A549 (cell line): ENCODE data around the gene ZNF79. TPM values are rescaled to one million over a fixed set of nuclear protein-coding genes. Genes with fewer than 3 reads are reported as not detected.

ENCODE experiments used
- ATAC-seq, 2 experiments: fragments of 200-7000 bp in 1 of 2; fragments of >200 bp in 1 of 2; cut with Nextera tagmentation in 1 of 2; cut with Tn5 transposase in 1 of 2; 3 replicates each; pipeline versions ENCODE4 v1.8.0 to v1.9.1; 2018 to 2020; ENCODE audit warnings: mild to moderate bottlenecking in 1 of 2, moderate library complexity in 1 of 2
- CTCF ChIA-PET: fragments of 300-600 bp; sonication (Branson Sonifier 250); formaldehyde crosslinking; extraction: SDS; loops from one replicate; lab custom pipeline; 2021; ENCODE audit warnings: antibody characterized with exemption, inconsistent platforms; lab: Yijun Ruan, JAX
- POLR2A ChIA-PET: fragments of 350-600 bp; formaldehyde crosslinking; extraction: SDS; loops from one replicate; lab custom pipeline; 2021; ENCODE audit warnings: antibody characterized with exemption, inconsistent platforms; lab: Yijun Ruan, JAX
- DNase-seq, 2 experiments: peaks; one replicate each; pipeline versions ENCODE4 v3.0.0 to v3.0.0-alpha.2; 2011 to 2016; ENCODE audit warnings: low read depth in 1 of 2, low spot score in 1 of 2
- FAIRE-seq: peaks from 2 replicates; lab custom pipeline; 2011; peaks lifted over from hg19 to GRCh38; lab: Jason Lieb, UNC
- H3K27ac ChIP-seq, 2 experiments: fragments of >200 bp; sonication (Bioruptor Twin); formaldehyde crosslinking; 3 replicates each; pipeline ENCODE4 v1.5.1; 2016 to 2017
- H3K4me1 ChIP-seq: fragments of >200 bp; sonication (Bioruptor Twin); formaldehyde crosslinking; 3 replicates; pipeline ENCODE4 v1.6.1; 2016
- H3K4me2 ChIP-seq: fragments of >200 bp; sonication (Bioruptor Twin); formaldehyde crosslinking; 3 replicates; pipeline ENCODE4 v1.6.1; 2016
- H3K4me3 ChIP-seq: fragments of >200 bp; sonication (Bioruptor Twin); formaldehyde crosslinking; 3 replicates; pipeline ENCODE4 v1.5.1; 2016
- H3K9me3 ChIP-seq: fragments of >200 bp; sonication (Bioruptor Twin); formaldehyde crosslinking; 3 replicates; pipeline ENCODE4 v1.6.1; 2016
- ATOH8 ChIP-seq: fragments of 250-450 bp; sonication (Bioruptor Pico); IDR thresholded peaks from 2 replicates; pipeline ENCODE4 v1.5.0; 2020; ENCODE audit warnings: low read depth, mild to moderate bottlenecking, moderate library complexity
- BCL3 ChIP-seq: fragments of >200 bp; sonication (Bioruptor Twin); formaldehyde crosslinking; IDR thresholded peaks from 3 replicates; pipeline ENCODE4 v1.6.1; 2016
- CBX2 ChIP-seq: fragments of 200-600 bp; sonication (generic); IDR thresholded peaks from 2 replicates; pipeline ENCODE4 v1.6.1; 2016; ENCODE audit warnings: low read depth, mild to moderate bottlenecking, borderline replicate concordance
- EHF ChIP-seq: fragments of 250-450 bp; sonication (Bioruptor Pico); IDR thresholded peaks from 2 replicates; pipeline ENCODE4 v1.5.0; 2020; ENCODE audit warnings: mild to moderate bottlenecking
- EHMT2 ChIP-seq: fragments of 200-600 bp; sonication (generic); IDR thresholded peaks from 2 replicates; pipeline ENCODE4 v1.6.1; 2016; ENCODE audit warnings: antibody characterized with exemption, low read depth, mild to moderate bottlenecking, moderate library complexity
- GATA3 ChIP-seq: IDR thresholded peaks from 2 replicates; pipeline ENCODE4 v1.6.1; 2012; ENCODE audit warnings: borderline replicate concordance
- HMGXB4 ChIP-seq: fragments of 250-450 bp; sonication (Bioruptor Pico); IDR thresholded peaks from 2 replicates; pipeline ENCODE4 v1.5.0; 2021; ENCODE audit warnings: mild to moderate bottlenecking, moderate library complexity, borderline replicate concordance
- HOXB5 ChIP-seq: fragments of 250-450 bp; sonication (Bioruptor Pico); IDR thresholded peaks from 2 replicates; pipeline ENCODE4 v1.5.0; 2020; ENCODE audit warnings: mild to moderate bottlenecking, moderate library complexity
- MAFK ChIP-seq: fragments of 450-650 bp; IDR thresholded peaks from 2 replicates; pipeline ENCODE4 v1.6.1; 2014; ENCODE audit not compliant: partially characterized antibody
- MAX ChIP-seq: IDR thresholded peaks from 2 replicates; pipeline ENCODE4 v1.6.1; 2012
- PBX3 ChIP-seq: IDR thresholded peaks from 2 replicates; pipeline ENCODE4 v1.6.1; 2012
- PHF8 ChIP-seq: fragments of 200-600 bp; sonication (generic); IDR thresholded peaks from 2 replicates; pipeline ENCODE4 v1.6.1; 2016; ENCODE audit warnings: low read depth, mild to moderate bottlenecking, antibody characterized with exemption, moderate library complexity, borderline replicate concordance
- POLR2A ChIP-seq: IDR thresholded peaks from 2 replicates; pipeline ENCODE4 v1.6.1; 2012; ENCODE audit warnings: mild to moderate bottlenecking, low read length
- RARB ChIP-seq: fragments of 250-450 bp; sonication (Bioruptor Pico); IDR thresholded peaks from 2 replicates; pipeline ENCODE4 v1.8.0; 2021; ENCODE audit warnings: mild to moderate bottlenecking, moderate library complexity
- RCOR1 ChIP-seq: fragments of 150-350 bp; IDR thresholded peaks from 2 replicates; pipeline ENCODE4 v1.6.1; 2014; ENCODE audit warnings: antibody characterized with exemption, low read length, low read depth
- REST ChIP-seq: fragments of 200-600 bp; sonication (generic); IDR thresholded peaks from 2 replicates; pipeline ENCODE4 v1.6.1; 2016; ENCODE audit warnings: antibody characterized with exemption, mild to moderate bottlenecking, moderate library complexity
- RNF2 ChIP-seq: fragments of 200-600 bp; sonication (generic); IDR thresholded peaks from 2 replicates; pipeline ENCODE4 v1.6.1; 2016; ENCODE audit warnings: low read depth, mild to moderate bottlenecking, antibody characterized with exemption, moderate library complexity, borderline replicate concordance
- TP53 ChIP-seq: fragments of 250-450 bp; sonication (Bioruptor Pico); IDR thresholded peaks from 2 replicates; pipeline ENCODE4 v1.5.0; 2021; ENCODE audit warnings: mild to moderate bottlenecking, moderate library complexity
- ZC3H11A ChIP-seq: fragments of 450-650 bp; IDR thresholded peaks from 2 replicates; pipeline ENCODE4 v1.6.1; 2014; ENCODE audit warnings: antibody characterized with exemption, mild to moderate bottlenecking
- ZSCAN20 ChIP-seq: fragments of 250-450 bp; sonication (Bioruptor Pico); IDR thresholded peaks from 2 replicates; pipeline ENCODE4 v1.8.0; 2022; ENCODE audit warnings: mild to moderate bottlenecking, moderate library complexity
- WGBS: methylation state at CpG from one replicate; pipeline ENCODE4 v1.1.6; 2017; ENCODE audit errors: missing lambda C conversion rate; 5-methylcytosine and 5-hydroxymethylcytosine counted together
- polyA plus RNA-seq, 4 experiments: library from polyadenylated mRNA; depleted of rRNA in 3 of 4; stranded (reverse); fragments of >200 nt; fragmentation: RNase III in 1 of 4; extraction: RNeasy Plus Mini Kit Qiagen cat#74134 plus additional on column Dnase treatment in 1 of 4; gene quantifications; 2 replicates in 3 of 4; 3 replicates in 1 of 4; pipeline ENCODE4 v1.2.3, GENCODE V29; 2011 to 2017

The ZNF79 gene
- polyA plus RNA-seq, 2 of the 4 experiments (the other 2 are of a cell fraction) = 4.9 to 5.7 TPM

- TF ChIP-seq BCL3 (no peak), ZC3H11A (no peak), RARB (CRISPR knock-in tag) (no peak), ZSCAN20 (no peak), HMGXB4 (CRISPR knock-in tag) (no peak), EHMT2 (no peak), RCOR1 (no peak), MAX (no peak), MAFK (no peak), TP53 (CRISPR knock-in tag) (no peak)
Observed at GRCh38 chr9:127455324-127455992, 31.3 kb downstream of the ZNF79 start (continued).

- ChIA-PET POLR2A (no interaction called here), CTCF (interaction anchor here (0.6 to 2.7 kb wide), 7 partner anchors 13 to 492 kb away, joined by 3 to 9 read pairs (median 4); no protein-coding TSS in a partner anchor)
- ATAC-seq = no peak
- no peak for FAIRE-seq
- H3K27ac ChIP-seq = no peak overlapping the region
- peaks cover 9% of the 10 kb centered on the region for H3K4me1 ChIP-seq
- H3K4me3 ChIP-seq = no peak overlapping the region
- no peak for DNase-seq
- WGBS = 87% methylated on average over 16 of the region's 17 CpGs
- H3K4me2 ChIP-seq = no peak overlapping the region
- TF ChIP-seq REST = no peak
- no peak for TF ChIP-seq RARB (CRISPR knock-in tag)
- TF ChIP-seq EHF (CRISPR knock-in tag) = no peak
- TF ChIP-seq, all 56 proteins: peak for 0
- no peaks in the 10 kb centered on the region for H3K9me3 ChIP-seq
Observed at GRCh38 chr9:127457191-127457878, 33.2 kb downstream of the ZNF79 start.

- no peak overlapping the region for H3K4me2 ChIP-seq
- POLR2A ChIA-PET = no interaction called here
- H3K27ac ChIP-seq = no peak overlapping the region
- no peaks in the 10 kb centered on the region for H3K9me3 ChIP-seq
- WGBS = 83% methylated on average over 9 of the region's 9 CpGs
- H3K4me1 ChIP-seq = no peaks in the 10 kb centered on the region
- no peak overlapping the region for H3K4me3 ChIP-seq
- DNase-seq (no peak), FAIRE-seq (no peak), ATAC-seq (no peak)
- CTCF ChIA-PET = interaction anchor here (0.8 kb wide), 1 partner anchor 23 kb away, joined by 3 read pairs; no protein-coding TSS in a partner anchor
- TF ChIP-seq ATOH8 = no peak
- no peak for TF ChIP-seq HOXB5 (CRISPR knock-in tag)
- TF ChIP-seq RNF2 = no peak
- no peak for TF ChIP-seq POLR2A
- no peak for TF ChIP-seq PBX3
- no peak for TF ChIP-seq GATA3
- TF ChIP-seq REST = no peak
- TF ChIP-seq RCOR1 = no peak
- TF ChIP-seq PHF8 = no peak
- TF ChIP-seq CBX2 = no peak
Observed at GRCh38 chr9:127458921-127459320, 34.7 kb downstream of the ZNF79 start.
